HepG2 (cell line): ENCODE data around the gene LRBA. TPM values are rescaled to one million over a fixed set of nuclear protein-coding genes. Genes with fewer than 3 reads are reported as not detected.

Experiments used
- ATAC-seq: fragments of 200-7000 bp; cut with Tn5 transposase; 3 replicates; pipeline ENCODE4 v1.9.1; 2020; ENCODE audit warnings: mild to moderate bottlenecking, moderate library complexity
- BruUV-seq: library from RNA; stranded (reverse); fragments of 400-500 nt; replicated peaks from 2 replicates; lab custom pipeline; 2021; lab: Mats Ljungman, UMichigan
- CTCF ChIA-PET: fragments of 300-600 bp; formaldehyde crosslinking; extraction: SDS; loops from one replicate; lab custom pipeline; 2021; ENCODE audit warnings: low total read pairs, inconsistent platforms, low intra/inter-chr PET ratio; lab: Yijun Ruan, JAX
- POLR2A ChIA-PET: fragments of 350-600 bp; sonication (Branson Sonifier 250); formaldehyde crosslinking; loops from one replicate; lab custom pipeline; 2020; ENCODE audit warnings: antibody characterized with exemption, inconsistent platforms; lab: Yijun Ruan, JAX
- DNase-seq: peaks from one replicate; pipeline ENCODE4 v3.0.0-alpha.2; 2015; ENCODE audit warnings: low spot score
- FAIRE-seq: peaks from 3 replicates; lab custom pipeline; 2011; peaks lifted over from hg19 to GRCh38; lab: Jason Lieb, UNC
- H2AFZ ChIP-seq: one replicate; pipeline ENCODE4 v1.6.1; 2011; ENCODE audit warnings: low read length, inconsistent platforms
- H3K27ac ChIP-seq: fragments of 300-600 bp; 3 replicates; pipeline ENCODE4 v1.8.0; 2011; ENCODE audit warnings: mixed run types, mild to moderate bottlenecking, mixed read lengths, low read length, inconsistent platforms; ENCODE audit not compliant: insufficient read depth; ENCODE audit errors: extremely low read length
- H3K27me3 ChIP-seq, 2 experiments: fragments of 200-600 bp in 1 of 2; 2 replicates in 1 of 2; 3 replicates in 1 of 2; pipeline versions ENCODE4 v1.6.0 to v1.8.0; 2011; ENCODE audit warnings: low read length in 2 of 2, mild to moderate bottlenecking in 2 of 2, moderate library complexity in 2 of 2, inconsistent platforms in 1 of 2; ENCODE audit not compliant: insufficient read depth in 2 of 2, control insufficient read depth in 1 of 2
- H3K36me3 ChIP-seq, 2 experiments: fragments of 200-600 bp in 1 of 2; replicated peaks in 1 of 2; 2 replicates in 1 of 2; 3 replicates in 1 of 2; pipeline versions ENCODE4 v1.5.1 to v1.8.0; 2011; ENCODE audit warnings: low read length in 2 of 2, inconsistent platforms in 1 of 2; ENCODE audit not compliant: insufficient read depth in 2 of 2, control insufficient read depth in 1 of 2
- H3K4me1 ChIP-seq: 2 replicates; pipeline ENCODE4 v1.5.1; 2012; ENCODE audit warnings: low read length, inconsistent platforms; ENCODE audit not compliant: insufficient read depth
- H3K4me2 ChIP-seq: 2 replicates; pipeline ENCODE4 v1.6.0; 2011; ENCODE audit warnings: low read depth, low read length, inconsistent platforms
- H3K4me3 ChIP-seq, 3 experiments: fragments of 200-600 bp in 1 of 3; sonication (generic), shearing (Covaris generic) in 1 of 3; replicated peaks in 1 of 3; 2 replicates each; pipeline ENCODE4 v1.5.1; 2011 to 2016; ENCODE audit warnings: low read length in 3 of 3, inconsistent platforms in 2 of 3, low read depth in 2 of 3, mild to moderate bottlenecking in 2 of 3, control low read depth in 1 of 3, mixed read lengths in 1 of 3; ENCODE audit not compliant: insufficient read depth in 1 of 3
- H3K79me2 ChIP-seq: one replicate; pipeline ENCODE4 v1.6.1; 2011; ENCODE audit warnings: low read length, inconsistent platforms; ENCODE audit not compliant: insufficient read depth
- H3K9ac ChIP-seq: 2 replicates; pipeline ENCODE4 v1.6.0; 2011; ENCODE audit warnings: mild to moderate bottlenecking, low read depth, low read length, inconsistent platforms; ENCODE audit not compliant: insufficient read depth
- H3K9me3 ChIP-seq: 2 replicates; pipeline ENCODE4 v1.5.1; 2012; ENCODE audit warnings: mild to moderate bottlenecking, low read length
- H4K20me1 ChIP-seq: 2 replicates; pipeline ENCODE4 v1.6.0; 2011; ENCODE audit warnings: inconsistent platforms, mild to moderate bottlenecking, low read length, moderate library complexity; ENCODE audit not compliant: insufficient read depth
- CHD4 ChIP-seq: fragments of 200-600 bp; sonication (generic); IDR thresholded peaks from 2 replicates; pipeline ENCODE4 v1.7.0; 2017; ENCODE audit warnings: mild to moderate bottlenecking, low read length, borderline replicate concordance
- ERF ChIP-seq: IDR thresholded peaks from 2 replicates; pipeline ENCODE4 v1.6.1; 2018; ENCODE audit warnings: missing biosample characterization, missing genetic modification reagents
- FOXA1 ChIP-seq, 2 experiments: fragments of 450-650 bp in 1 of 2; sonication (generic) in 1 of 2; formaldehyde crosslinking in 1 of 2; IDR thresholded peaks; 2 replicates each; pipeline versions ENCODE4 v1.4.0 to v1.6.1; 2016 to 2020; ENCODE audit warnings: missing genetic modification reagents in 1 of 2
- LCORL ChIP-seq, 2 experiments: fragments of 450-650 bp in 1 of 2; sonication (generic) in 1 of 2; formaldehyde crosslinking in 1 of 2; IDR thresholded peaks; 2 replicates each; pipeline versions ENCODE4 v1.5.0 to v1.6.1; 2017 to 2020; ENCODE audit warnings: antibody characterized with exemption in 1 of 2, missing genetic modification reagents in 1 of 2
- LRRFIP1 ChIP-seq: sonication (generic); formaldehyde crosslinking; conservative IDR thresholded peaks from 2 replicates; pipeline ENCODE4 v1.4.0; 2020; ENCODE audit warnings: missing genetic modification reagents
- MBNL3 ChIP-seq: fragments of 250-450 bp; sonication (Bioruptor Pico); conservative IDR thresholded peaks from 2 replicates; pipeline ENCODE4 v1.8.0; 2022; ENCODE audit warnings: mild to moderate bottlenecking, inconsistent platforms
- MED1 ChIP-seq: sonication (generic); formaldehyde crosslinking; IDR thresholded peaks from 2 replicates; pipeline ENCODE4 v1.4.0; 2020; ENCODE audit warnings: missing genetic modification reagents
- NAIF1 ChIP-seq: sonication (generic); formaldehyde crosslinking; IDR thresholded peaks from 2 replicates; pipeline ENCODE4 v1.5.0; 2020; ENCODE audit warnings: mild to moderate bottlenecking, missing genetic modification reagents, borderline replicate concordance
- NFE2L1 ChIP-seq: sonication (generic); formaldehyde crosslinking; IDR thresholded peaks from 2 replicates; pipeline ENCODE4 v1.4.0; 2020; ENCODE audit warnings: missing genetic modification reagents, mild to moderate bottlenecking, borderline replicate concordance
- NFIC ChIP-seq: IDR thresholded peaks from 2 replicates; pipeline ENCODE4 v1.6.1; 2012; ENCODE audit warnings: mild to moderate bottlenecking, low read length, inconsistent platforms
- PAF1 ChIP-seq: IDR thresholded peaks from 2 replicates; pipeline ENCODE4 v1.6.1; 2016; ENCODE audit warnings: missing genetic modification reagents, missing compliant biosample characterization
- PCBP2 ChIP-seq: fragments of 200-400 bp; formaldehyde crosslinking; optimal IDR thresholded peaks from 2 replicates; pipeline ENCODE3; 2018; ENCODE audit warnings: low read length, low read depth; ENCODE audit not compliant: poor library complexity, severe bottlenecking
- PITX1 ChIP-seq: sonication (generic); formaldehyde crosslinking; IDR thresholded peaks from 2 replicates; pipeline ENCODE4 v1.5.1; 2020; ENCODE audit warnings: mild to moderate bottlenecking, missing genetic modification reagents
- ZBTB38 ChIP-seq: sonication (generic); formaldehyde crosslinking; IDR thresholded peaks from 2 replicates; pipeline ENCODE4 v1.5.1; 2020; ENCODE audit warnings: mild to moderate bottlenecking, missing genetic modification reagents
- ZNF224 ChIP-seq: sonication (generic); formaldehyde crosslinking; IDR thresholded peaks from 2 replicates; pipeline ENCODE4 v1.5.0; 2020; ENCODE audit warnings: mild to moderate bottlenecking, missing genetic modification reagents
- ZNF234 ChIP-seq: sonication (generic); formaldehyde crosslinking; conservative IDR thresholded peaks from 2 replicates; pipeline ENCODE4 v1.5.1; 2020; ENCODE audit warnings: mild to moderate bottlenecking, missing genetic modification reagents
- ZNF605 ChIP-seq: sonication (generic); formaldehyde crosslinking; IDR thresholded peaks from 2 replicates; pipeline ENCODE4 v1.8.0; 2022; ENCODE audit warnings: mild to moderate bottlenecking, missing genetic modification reagents
- ZNF670 ChIP-seq: sonication (generic); formaldehyde crosslinking; IDR thresholded peaks from 2 replicates; pipeline ENCODE4 v1.8.0; 2022; ENCODE audit warnings: mild to moderate bottlenecking, missing genetic modification reagents, borderline replicate concordance
- ZNF75D ChIP-seq: sonication (generic); formaldehyde crosslinking; IDR thresholded peaks from 2 replicates; pipeline ENCODE4 v1.8.1; 2023; ENCODE audit warnings: missing genetic modification reagents, mild to moderate bottlenecking, borderline replicate concordance
- ZSCAN30 ChIP-seq: sonication (generic); formaldehyde crosslinking; IDR thresholded peaks from 2 replicates; pipeline ENCODE4 v1.5.0; 2020; ENCODE audit warnings: mild to moderate bottlenecking, missing genetic modification reagents
- WGBS: methylation state at CpG from one replicate; pipeline ENCODE4 v1.1.6; 2017; ENCODE audit warnings: low lambda C conversion rate; 5-methylcytosine and 5-hydroxymethylcytosine counted together
- in situ Hi-C: cut with HindIII; loops from 2 replicates; pipeline ENCODE4 v1.10.0; 2017; ENCODE audit warnings: low pct_unique_long_range_greater_than_20kb; ENCODE audit not compliant: extremely low pct_ligation_motif_present
- intact Hi-C: fragments of 100-400 bp; cut with micrococcal nuclease; formaldehyde crosslinking; loops from one replicate; pipeline ENCODE4 v1.10.0; 2022; ENCODE audit not compliant: unreplicated experiment
- polyA plus RNA-seq, 8 experiments: library from polyadenylated mRNA; depleted of rRNA in 3 of 8; stranded (reverse) in 7 of 8; unstranded in 1 of 8; fragments of >200 nt; fragmentation: Illumina TruSeq in 4 of 8; extraction: Trizol in 4 of 8; gene quantifications; 2 replicates each; pipeline versions ENCODE4 v1.2.1 to v1.2.3, GENCODE V29; 2011 to 2016; ENCODE audit warnings: low read depth in 4 of 8, missing spikeins in 1 of 8, mixed read lengths in 1 of 8; ENCODE audit not compliant: insufficient read depth in 1 of 8
- total RNA-seq, 5 experiments: library from RNA; depleted of rRNA; stranded (reverse); fragments of >200 nt; fragmentation: Illumina TruSeq; extraction: Trizol; gene quantifications; 2 replicates each; pipeline ENCODE4 v1.2.3, GENCODE V29; 2016; ENCODE audit warnings: low read depth in 1 of 5
- TF ChIP-seq, protein P1 (sequence below): sonication (generic); formaldehyde crosslinking; IDR thresholded peaks from 2 replicates; pipeline ENCODE4 v1.4.0; 2020; ENCODE audit warnings: missing genetic modification reagents

LRBA gene
- total and polyA plus RNA-seq, 2 of the 13 experiments (the other 11 are each of a cell fraction or from before 2014, with no cell fraction given), result 21.0 to 37.2 TPM

- TF ChIP-seq ZNF605 (CRISPR knock-in tag), result no peak
Observed at GRCh38 chr4:150381036-150381435, 634.0 kb downstream of the LRBA start (continued).

- CTCF ChIA-PET, result no interaction called here
- no peaks in the 10 kb centered on the region for H4K20me1 ChIP-seq
- no peaks in the 10 kb centered on the region for H3K27me3 ChIP-seq
- POLR2A ChIA-PET, result no interaction called here
- no peaks in the 10 kb centered on the region for H3K79me2 ChIP-seq
- no peak overlapping the region for H3K27ac ChIP-seq
- no peaks in the 10 kb centered on the region for H3K4me1 ChIP-seq
- in situ Hi-C loops (no loop called here), intact Hi-C loops (no loop called here)
- FAIRE-seq, result no peak
- ATAC-seq, result no peak
- no peak overlapping the region for H3K9ac ChIP-seq
- H3K4me2 ChIP-seq, result no peak overlapping the region
- no peaks in the 10 kb centered on the region for H3K9me3 ChIP-seq
- BruUV-seq, result no TSS peak
- no peak for DNase-seq
- H3K36me3 ChIP-seq, result no peaks in the 10 kb centered on the region
- no peak overlapping the region for H3K4me3 ChIP-seq
- 100% methylated on average over 1 of the region's 1 CpG for WGBS
- no peak for TF ChIP-seq ZSCAN30 (CRISPR knock-in tag)
- TF ChIP-seq NFIC, result no peak
- TF ChIP-seq PCBP2, result no peak
- no peak for TF ChIP-seq ZNF224 (CRISPR knock-in tag)
- no peak for TF ChIP-seq MED1 (CRISPR knock-in tag)
- no peak for TF ChIP-seq ZNF234
- no peak for TF ChIP-seq NFE2L1
- TF ChIP-seq FOXA1 (IDR thresholded peaks at IDR 0.05), result no peak
- no peak for TF ChIP-seq FOXA1 (CRISPR knock-in tag; IDR thresholded peaks at IDR 0.05)
- TF ChIP-seq MBNL3, result no peak
- no peak for TF ChIP-seq LRRFIP1 (CRISPR knock-in tag)
- TF ChIP-seq ZNF75D, result no peak
- no peak for TF ChIP-seq ZBTB38 (CRISPR knock-in tag)
- no peak for TF ChIP-seq ERF (CRISPR knock-in tag)
- no peak for TF ChIP-seq CHD4
- TF ChIP-seq ZNF670 (CRISPR knock-in tag), result no peak
- no peak for TF ChIP-seq NAIF1 (CRISPR knock-in tag)
- TF ChIP-seq, protein P1, sequence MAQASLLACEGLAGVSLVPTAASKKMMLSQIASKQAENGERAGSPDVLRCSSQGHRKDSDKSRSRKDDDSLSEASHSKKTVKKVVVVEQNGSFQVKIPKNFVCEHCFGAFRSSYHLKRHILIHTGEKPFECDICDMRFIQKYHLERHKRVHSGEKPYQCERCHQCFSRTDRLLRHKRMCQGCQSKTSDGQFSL, result no peak
- TF ChIP-seq PAF1 (CRISPR knock-in tag), result no peak
- TF ChIP-seq PITX1, result no peak
- no peak for TF ChIP-seq LCORL (IDR thresholded peaks at IDR 0.05)
- TF ChIP-seq LCORL (CRISPR knock-in tag; IDR thresholded peaks at IDR 0.05), result no peak
- H2AFZ ChIP-seq, result no peak overlapping the region
Observed at GRCh38 chr4:150379454-150379853, 635.6 kb downstream of the LRBA start.
